WTC11 (cell line): Measurements from ENCODE around the gene IL18BP. TPM values are rescaled to one million over a fixed set of nuclear protein-coding genes. Genes with fewer than 3 reads are reported as not detected.

Experiments
- ATAC-seq: fragments of 200-7000 bp; cut with Tn5 transposase; 2 replicates; pipeline ENCODE4 v1.10.0; 2021; ENCODE audit warnings: mild to moderate bottlenecking, moderate library complexity
- CTCF ChIA-PET: fragments of 300-600 bp; sonication (Branson Sonifier 250); formaldehyde crosslinking; loops from one replicate; lab custom pipeline; 2021; ENCODE audit warnings: antibody characterized with exemption; lab: Charles Lee
- POLR2A ChIA-PET: fragments of 350-600 bp; sonication (Branson Sonifier 250); formaldehyde crosslinking; loops from one replicate; lab custom pipeline; 2021; ENCODE audit warnings: antibody characterized with exemption; lab: Charles Lee
- DNase-seq: peaks from one replicate; pipeline ENCODE4 v3.0.0; 2021; ENCODE audit warnings: low spot score
- H3K27ac Mint-ChIP-seq: 2 replicates; pipeline ENCODE4 v1.8.0; 2021; ENCODE audit warnings: mixed read lengths
- H3K27me3 Mint-ChIP-seq: 2 replicates; pipeline ENCODE4 v1.8.0; 2021; ENCODE audit warnings: low read depth, mild to moderate bottlenecking, moderate library complexity, mixed read lengths
- H3K36me3 Mint-ChIP-seq: 2 replicates; pipeline ENCODE4 v1.8.0; 2021; ENCODE audit warnings: mixed read lengths
- H3K4me1 Mint-ChIP-seq: 2 replicates; pipeline ENCODE4 v1.8.0; 2022; ENCODE audit warnings: mixed read lengths
- H3K4me3 Mint-ChIP-seq: 2 replicates; pipeline ENCODE4 v1.8.0; 2021; ENCODE audit warnings: mild to moderate bottlenecking, moderate library complexity, mixed read lengths
- H3K9me3 Mint-ChIP-seq: 2 replicates; pipeline ENCODE4 v1.8.0; 2021; ENCODE audit warnings: mixed read lengths
- ATF2 ChIP-seq: sonication (generic); formaldehyde crosslinking; IDR thresholded peaks from 2 replicates; pipeline ENCODE4 v1.8.1; 2022; ENCODE audit warnings: low read depth, missing genetic modification reagents, borderline replicate concordance
- CREB1 ChIP-seq: sonication (generic); formaldehyde crosslinking; IDR thresholded peaks from 2 replicates; pipeline ENCODE4 v1.8.0; 2023; ENCODE audit warnings: mild to moderate bottlenecking, missing genetic modification reagents
- CREM ChIP-seq: sonication (generic); formaldehyde crosslinking; IDR thresholded peaks from 2 replicates; pipeline ENCODE4 v1.8.1; 2022; ENCODE audit warnings: mild to moderate bottlenecking, missing genetic modification reagents, moderate library complexity
- E2F1 ChIP-seq: sonication (generic); formaldehyde crosslinking; IDR thresholded peaks from 2 replicates; pipeline ENCODE4 v1.8.0; 2022; ENCODE audit warnings: mild to moderate bottlenecking, missing genetic modification reagents
- FOXJ3 ChIP-seq: sonication (generic); formaldehyde crosslinking; IDR thresholded peaks from 2 replicates; pipeline ENCODE4 v1.9.0; 2021; ENCODE audit warnings: missing genetic modification reagents, mild to moderate bottlenecking, borderline replicate concordance
- FOXP4 ChIP-seq: sonication (generic); formaldehyde crosslinking; IDR thresholded peaks from 2 replicates; pipeline ENCODE4 v1.8.0; 2022; ENCODE audit warnings: mild to moderate bottlenecking, missing genetic modification reagents
- JAZF1 ChIP-seq: fragments of 250-450 bp; sonication (Bioruptor Pico); IDR thresholded peaks from 2 replicates; pipeline ENCODE4 v1.9.0; 2021; ENCODE audit warnings: moderate library complexity, mild to moderate bottlenecking, inconsistent platforms
- NR3C1 ChIP-seq: sonication (generic); formaldehyde crosslinking; conservative IDR thresholded peaks from 2 replicates; pipeline ENCODE4 v1.8.1; 2023; ENCODE audit warnings: low read depth, mild to moderate bottlenecking, missing genetic modification reagents
- RELA ChIP-seq: sonication (generic); formaldehyde crosslinking; IDR thresholded peaks from 2 replicates; pipeline ENCODE4 v1.8.1; 2022; ENCODE audit warnings: missing genetic modification reagents, mild to moderate bottlenecking, borderline replicate concordance
- ZNF219 ChIP-seq: sonication (generic); formaldehyde crosslinking; IDR thresholded peaks from 2 replicates; pipeline ENCODE4 v1.8.0; 2023; ENCODE audit warnings: missing genetic modification reagents, mild to moderate bottlenecking, borderline replicate concordance
- ZNF281 ChIP-seq: sonication (generic); formaldehyde crosslinking; IDR thresholded peaks from 2 replicates; pipeline ENCODE4 v1.8.0; 2023; ENCODE audit warnings: mild to moderate bottlenecking, missing genetic modification reagents
- ZNF416 ChIP-seq: fragments of 250-450 bp; sonication (Bioruptor Pico); IDR thresholded peaks from 2 replicates; pipeline ENCODE4 v1.9.0; 2021; ENCODE audit warnings: mild to moderate bottlenecking, inconsistent platforms
- ZNF423 ChIP-seq: fragments of 250-450 bp; sonication (Bioruptor Pico); IDR thresholded peaks from 2 replicates; pipeline ENCODE4 v2.1.2; 2022; ENCODE audit warnings: mild to moderate bottlenecking, moderate library complexity
- ZNF425 ChIP-seq: fragments of 250-450 bp; sonication (Bioruptor Pico); conservative IDR thresholded peaks from 2 replicates; pipeline ENCODE4 v1.9.0; 2021; ENCODE audit warnings: mild to moderate bottlenecking
- total RNA-seq: library from RNA; stranded (reverse); gene quantifications from 3 replicates; pipeline ENCODE4 v1.2.3, GENCODE V29; 2021
- TF ChIP-seq, protein P1 (sequence below): sonication (generic); formaldehyde crosslinking; IDR thresholded peaks from 2 replicates; pipeline ENCODE4 v1.8.1; 2022; ENCODE audit warnings: missing genetic modification reagents, borderline replicate concordance

Gene IL18BP
- total RNA-seq, 1 experiment from 2014 or later, result 17.3 TPM

DNA sequence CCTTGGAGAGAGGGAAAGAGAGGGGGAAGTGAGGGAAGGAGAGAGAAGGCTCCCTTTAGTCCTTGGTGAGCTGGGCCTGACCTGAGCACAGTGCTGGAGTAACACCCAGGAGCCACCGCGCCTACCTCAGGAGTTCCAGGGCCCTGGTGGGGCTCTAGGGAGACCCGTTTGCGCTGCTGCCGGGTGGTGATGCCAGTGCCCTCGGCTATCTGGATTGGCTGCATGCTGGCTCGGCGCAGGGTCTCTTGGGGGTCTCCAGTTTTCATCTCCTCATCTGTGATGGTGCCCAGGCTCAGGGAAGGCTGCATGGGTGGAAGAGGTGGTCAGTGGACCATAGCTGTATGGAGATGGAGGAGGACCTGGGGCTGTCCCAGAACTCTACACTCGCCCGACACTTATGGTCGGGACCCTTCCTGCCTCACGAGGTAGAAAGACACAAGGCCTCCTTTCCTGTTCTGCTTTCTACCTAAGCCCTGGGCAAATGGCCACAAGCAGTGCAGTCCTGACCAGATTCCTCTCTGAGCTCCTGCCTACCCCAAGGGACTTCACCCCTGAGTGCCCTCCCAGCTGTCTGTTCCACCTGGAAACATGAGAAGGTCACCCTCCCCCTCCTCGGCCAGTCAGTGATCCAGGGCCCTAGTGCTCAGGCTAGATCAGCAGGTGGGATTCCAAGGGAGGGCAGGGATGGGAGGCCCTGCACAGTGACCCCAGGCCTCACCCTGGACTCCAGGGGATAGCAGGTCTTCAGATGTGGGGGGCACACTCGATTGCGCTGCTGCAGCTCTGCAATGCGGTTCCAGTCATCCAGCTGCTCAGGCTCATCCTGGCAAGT is 6.0 kb downstream of the IL18BP start (continued):
- no peak for TF ChIP-seq ZNF423
- no peak for TF ChIP-seq FOXP4 (CRISPR knock-in tag)
- TF ChIP-seq E2F1 (CRISPR knock-in tag), result no peak

GRCh38 chr11:72005347-72006260 is 6.9 kb downstream of the IL18BP start:
- H3K4me1 Mint-ChIP-seq, result no peaks in the 10 kb centered on the region
- DNase-seq (no peak), ATAC-seq (no peak)
- POLR2A ChIA-PET, result interaction anchor here (0.6 kb wide), 1 partner anchor 14 kb away, joined by 5 read pairs; no protein-coding TSS in a partner anchor
- no peak overlapping the region for H3K27ac Mint-ChIP-seq
- TF ChIP-seq ZNF219 (CRISPR knock-in tag) (no peak), CREB1 (CRISPR knock-in tag) (no peak)
- no peaks in the 10 kb centered on the region for H3K27me3 Mint-ChIP-seq
- H3K9me3 Mint-ChIP-seq, result no peaks in the 10 kb centered on the region
- peaks cover 72% of the 10 kb centered on the region for H3K36me3 Mint-ChIP-seq
- H3K4me3 Mint-ChIP-seq, result no peak overlapping the region
- CTCF ChIA-PET, result interaction anchor here (0.7 to 2.3 kb wide), 3 partner anchors 10 to 20 kb away, joined by 3 to 8 read pairs (median 4); no protein-coding TSS in a partner anchor

DNA sequence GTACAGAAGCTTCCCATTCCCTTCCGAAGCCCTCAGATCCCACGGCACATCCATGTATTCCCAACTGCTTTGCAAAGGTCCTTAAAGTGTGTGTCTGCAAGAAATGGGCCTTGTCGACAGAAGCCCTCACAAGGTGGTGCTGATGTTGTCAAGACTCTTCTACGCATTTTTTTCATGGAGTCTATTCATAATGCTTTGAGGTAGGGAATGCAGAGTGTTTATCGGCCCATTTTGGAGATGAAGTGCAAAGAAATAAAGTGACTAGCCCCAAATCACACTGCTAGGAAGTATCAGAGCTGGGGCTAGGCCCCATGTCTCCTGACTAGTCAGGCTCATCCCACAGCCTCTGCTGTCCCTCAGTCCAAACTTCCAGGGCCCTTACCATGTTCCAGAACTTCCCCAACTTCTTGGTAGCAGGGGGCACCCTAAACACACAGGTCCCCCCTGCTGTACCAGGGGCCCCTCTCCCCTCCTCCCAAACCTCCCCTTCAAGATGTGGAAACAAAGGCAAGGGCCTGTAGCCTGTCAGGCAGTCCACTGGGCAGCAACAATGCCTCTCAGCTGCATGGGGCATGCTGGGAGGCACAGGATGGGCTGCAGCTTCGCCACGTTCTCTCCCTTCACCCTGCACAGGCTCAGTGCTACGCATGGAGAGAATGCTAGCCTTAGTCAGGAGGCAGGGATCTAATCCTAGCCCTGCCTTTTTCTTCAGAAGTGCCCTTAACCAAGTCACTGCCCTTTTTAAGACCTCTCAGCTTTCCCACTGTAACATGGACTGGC is 7.8 kb downstream of the IL18BP start:
- H3K4me3 Mint-ChIP-seq, result no peak overlapping the region
- CTCF ChIA-PET, result interaction anchor here (0.6 to 2.3 kb wide), 4 partner anchors 9 to 428 kb away, joined by 3 to 8 read pairs (median 4); no protein-coding TSS in a partner anchor
- DNase-seq, result no peak
- 0 out of 2 replicates have a peak overlapping the region, but pooled peaks have one; percentile 25 for H3K27ac Mint-ChIP-seq
- no peaks in the 10 kb centered on the region for H3K9me3 Mint-ChIP-seq
- H3K27me3 Mint-ChIP-seq, result no peaks in the 10 kb centered on the region
- POLR2A ChIA-PET, result no interaction called here
- no peaks in the 10 kb centered on the region for H3K4me1 Mint-ChIP-seq
- ATAC-seq, result no peak
- H3K36me3 Mint-ChIP-seq, result peaks cover 69% of the 10 kb centered on the region
- no peak for TF ChIP-seq RELA (CRISPR knock-in tag)
- no peak for TF ChIP-seq ZNF416
- no peak for TF ChIP-seq JAZF1 (CRISPR knock-in tag)
- TF ChIP-seq ATF2 (CRISPR knock-in tag), result no peak
- TF ChIP-seq NR3C1 (CRISPR knock-in tag), result no peak
- TF ChIP-seq ZNF281 (CRISPR knock-in tag), result no peak
- TF ChIP-seq ZNF425 (CRISPR knock-in tag), result no peak
- no peak for TF ChIP-seq CREM
- TF ChIP-seq FOXJ3 (CRISPR knock-in tag), result no peak
- TF ChIP-seq, protein P1, sequence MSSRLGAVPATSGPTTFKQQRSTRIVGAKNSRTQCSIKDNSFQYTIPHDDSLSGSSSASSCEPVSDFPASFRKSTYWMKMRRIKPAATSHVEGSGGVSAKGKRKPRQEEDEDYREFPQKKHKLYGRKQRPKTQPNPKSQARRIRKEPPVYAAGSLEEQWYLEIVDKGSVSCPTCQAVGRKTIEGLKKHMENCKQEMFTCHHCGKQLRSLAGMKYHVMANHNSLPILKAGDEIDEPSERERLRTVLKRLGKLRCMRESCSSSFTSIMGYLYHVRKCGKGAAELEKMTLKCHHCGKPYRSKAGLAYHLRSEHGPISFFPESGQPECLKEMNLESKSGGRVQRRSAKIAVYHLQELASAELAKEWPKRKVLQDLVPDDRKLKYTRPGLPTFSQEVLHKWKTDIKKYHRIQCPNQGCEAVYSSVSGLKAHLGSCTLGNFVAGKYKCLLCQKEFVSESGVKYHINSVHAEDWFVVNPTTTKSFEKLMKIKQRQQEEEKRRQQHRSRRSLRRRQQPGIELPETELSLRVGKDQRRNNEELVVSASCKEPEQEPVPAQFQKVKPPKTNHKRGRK (CRISPR knock-in tag), result no peak
